ENCODE data around the gene RAP1GAP.

The RAP1GAP gene

GRCh38 chr1:21647431-21648351 is 21.5 kb downstream of the RAP1GAP start:
- H2AFZ ChIP-seq (ENCODE audit: low read length): no peak overlapping the region
- no peak overlapping the region for H3K4me2 ChIP-seq (ENCODE audit: low read depth, low read length, poor library complexity, severe bottlenecking)
- no peaks in the 10 kb centered on the region for H3K27me3 ChIP-seq (ENCODE audit: insufficient read depth, low read length, poor library complexity, severe bottlenecking)
- H4K20me1 ChIP-seq (ENCODE audit: insufficient read depth, low read length, poor library complexity, severe bottlenecking): no peaks in the 10 kb centered on the region
- no peaks in the 10 kb centered on the region for H3K36me3 ChIP-seq (ENCODE audit: insufficient read depth, low read length)
- TF ChIP-seq EZH2phosphoT487 (IDR thresholded peaks at IDR 0.05; ENCODE audit: borderline replicate concordance): no peak
- TF ChIP-seq, protein P1, sequence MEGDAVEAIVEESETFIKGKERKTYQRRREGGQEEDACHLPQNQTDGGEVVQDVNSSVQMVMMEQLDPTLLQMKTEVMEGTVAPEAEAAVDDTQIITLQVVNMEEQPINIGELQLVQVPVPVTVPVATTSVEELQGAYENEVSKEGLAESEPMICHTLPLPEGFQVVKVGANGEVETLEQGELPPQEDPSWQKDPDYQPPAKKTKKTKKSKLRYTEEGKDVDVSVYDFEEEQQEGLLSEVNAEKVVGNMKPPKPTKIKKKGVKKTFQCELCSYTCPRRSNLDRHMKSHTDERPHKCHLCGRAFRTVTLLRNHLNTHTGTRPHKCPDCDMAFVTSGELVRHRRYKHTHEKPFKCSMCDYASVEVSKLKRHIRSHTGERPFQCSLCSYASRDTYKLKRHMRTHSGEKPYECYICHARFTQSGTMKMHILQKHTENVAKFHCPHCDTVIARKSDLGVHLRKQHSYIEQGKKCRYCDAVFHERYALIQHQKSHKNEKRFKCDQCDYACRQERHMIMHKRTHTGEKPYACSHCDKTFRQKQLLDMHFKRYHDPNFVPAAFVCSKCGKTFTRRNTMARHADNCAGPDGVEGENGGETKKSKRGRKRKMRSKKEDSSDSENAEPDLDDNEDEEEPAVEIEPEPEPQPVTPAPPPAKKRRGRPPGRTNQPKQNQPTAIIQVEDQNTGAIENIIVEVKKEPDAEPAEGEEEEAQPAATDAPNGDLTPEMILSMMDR (conservative IDR thresholded peaks at IDR 0.05; ENCODE audit: low read length): no peak
- no peaks in the 10 kb centered on the region for H3K79me2 ChIP-seq (ENCODE audit: insufficient read depth, low read length)
- H3K4me1 ChIP-seq (ENCODE audit: insufficient read depth, low read length, poor library complexity, severe bottlenecking): no peaks in the 10 kb centered on the region
- H3K4me3 ChIP-seq (ENCODE audit: low read length, poor library complexity, severe bottlenecking): no peak overlapping the region
- H3K9ac ChIP-seq (ENCODE audit: low read depth, low read length, poor library complexity, severe bottlenecking): no peak overlapping the region
- H3K9me2 ChIP-seq (replicated peaks; ENCODE audit: low read depth, low read length): no peaks in the 10 kb centered on the region
- H3K9me3 ChIP-seq (ENCODE audit: insufficient read depth, low read depth, low read length): no peaks in the 10 kb centered on the region
- no peaks in the 10 kb centered on the region for H3F3A ChIP-seq (ENCODE audit: low read depth)

DNA sequence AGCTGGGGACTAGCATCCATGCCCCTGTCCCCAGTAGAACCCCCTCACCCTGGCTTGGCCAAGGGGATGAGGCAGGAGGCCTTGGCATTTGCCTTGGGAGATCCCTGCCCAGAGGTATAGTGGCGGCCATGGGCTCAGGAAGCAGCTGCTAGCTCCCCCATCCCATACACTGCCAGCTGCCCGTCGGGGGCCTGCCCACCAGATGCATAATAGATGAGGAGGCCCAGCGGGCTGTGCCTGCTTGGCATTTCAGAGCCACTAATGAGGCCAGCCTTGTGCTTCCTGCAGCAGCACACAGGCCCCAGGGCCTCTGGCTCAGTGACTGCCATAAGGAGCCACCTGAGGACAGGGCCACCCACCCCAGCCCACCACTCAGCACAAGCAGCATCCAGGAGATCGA is 23.6 kb downstream of the RAP1GAP start:
- Histone ChIP-seq H2AFZ (ENCODE audit: low read length) (no peak overlapping the region), H4K20me1 (ENCODE audit: insufficient read depth, low read length, poor library complexity, severe bottlenecking) (no peaks in the 10 kb centered on the region), H3K4me2 (ENCODE audit: low read depth, low read length, poor library complexity, severe bottlenecking) (no peak overlapping the region), H3K9me2 (replicated peaks; ENCODE audit: low read depth, low read length) (no peaks in the 10 kb centered on the region), H3K79me2 (ENCODE audit: insufficient read depth, low read length) (no peaks in the 10 kb centered on the region), H3K4me1 (ENCODE audit: insufficient read depth, low read length, poor library complexity, severe bottlenecking) (no peaks in the 10 kb centered on the region), H3K4me3 (ENCODE audit: low read length, poor library complexity, severe bottlenecking) (no peak overlapping the region), H3K27me3 (ENCODE audit: insufficient read depth, low read length, poor library complexity, severe bottlenecking) (no peaks in the 10 kb centered on the region), H3K36me3 (ENCODE audit: insufficient read depth, low read length) (no peaks in the 10 kb centered on the region), H3K9ac (ENCODE audit: low read depth, low read length, poor library complexity, severe bottlenecking) (no peak overlapping the region), H3F3A (ENCODE audit: low read depth) (no peaks in the 10 kb centered on the region), H3K9me3 (ENCODE audit: insufficient read depth, low read depth, low read length) (no peaks in the 10 kb centered on the region)
- TF ChIP-seq, protein P1 (conservative IDR thresholded peaks at IDR 0.05; ENCODE audit: low read length): no peak
- TF ChIP-seq EZH2phosphoT487 (IDR thresholded peaks at IDR 0.05; ENCODE audit: borderline replicate concordance): no peak

- Histone ChIP-seq H2AFZ (ENCODE audit: low read length) (no peak overlapping the region), H3K9me3 (ENCODE audit: insufficient read depth, low read depth, low read length) (no peaks in the 10 kb centered on the region), H3F3A (ENCODE audit: low read depth) (no peaks in the 10 kb centered on the region), H3K36me3 (ENCODE audit: insufficient read depth, low read length) (no peaks in the 10 kb centered on the region), H3K4me3 (ENCODE audit: low read length, poor library complexity, severe bottlenecking) (no peak overlapping the region), H3K9ac (ENCODE audit: low read depth, low read length, poor library complexity, severe bottlenecking) (no peak overlapping the region), H3K4me1 (ENCODE audit: insufficient read depth, low read length, poor library complexity, severe bottlenecking) (no peaks in the 10 kb centered on the region), H3K9me2 (replicated peaks; ENCODE audit: low read depth, low read length) (no peaks in the 10 kb centered on the region), H3K27me3 (ENCODE audit: insufficient read depth, low read length, poor library complexity, severe bottlenecking) (no peaks in the 10 kb centered on the region), H3K4me2 (ENCODE audit: low read depth, low read length, poor library complexity, severe bottlenecking) (no peak overlapping the region), H3K79me2 (ENCODE audit: insufficient read depth, low read length) (no peaks in the 10 kb centered on the region), H4K20me1 (ENCODE audit: insufficient read depth, low read length, poor library complexity, severe bottlenecking) (no peaks in the 10 kb centered on the region)
- TF ChIP-seq, protein P1 (conservative IDR thresholded peaks at IDR 0.05; ENCODE audit: low read length): no peak
- TF ChIP-seq EZH2phosphoT487 (IDR thresholded peaks at IDR 0.05; ENCODE audit: borderline replicate concordance): no peak
These were observed 24.3 kb downstream of the RAP1GAP start for GRCh38 chr1:21644906-21645305.

Data from Loucy (cell line).